ENCODE results near the gene EYA3.

DNA sequence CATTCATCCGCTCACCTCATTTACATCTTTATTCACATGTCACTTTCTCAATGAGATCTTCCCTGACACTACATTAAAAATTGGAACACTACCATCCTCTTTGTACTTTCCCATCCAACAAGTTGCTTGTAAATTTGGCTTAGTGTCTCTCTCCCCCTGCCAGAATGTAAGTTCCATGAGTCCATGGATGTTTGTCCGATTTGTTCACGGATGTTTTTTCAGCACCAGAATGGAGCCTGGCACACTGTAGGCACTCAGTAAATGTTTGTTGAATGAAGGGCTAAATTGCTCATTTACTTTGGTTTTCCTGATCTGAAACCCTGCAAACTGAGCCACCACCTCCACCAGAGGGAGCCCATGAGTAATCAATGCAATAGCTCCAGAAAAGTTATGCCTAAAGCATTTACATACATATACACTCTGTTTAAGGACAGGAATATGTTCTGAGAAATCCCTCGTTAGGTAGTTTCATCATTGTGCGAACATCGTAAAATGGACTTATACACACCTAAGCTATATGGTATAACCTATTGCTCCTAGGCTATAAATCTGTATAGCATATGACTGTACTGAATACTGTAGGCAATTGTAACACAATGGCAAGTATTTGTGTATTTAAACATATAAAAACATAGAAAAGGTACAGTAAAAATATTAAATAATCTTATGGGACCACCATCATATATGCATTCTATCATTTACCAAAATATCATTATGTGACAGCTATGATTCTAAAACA lies 2.8 kb upstream of the EYA3 start:
- peak; percentile 94 for TF ChIP-seq CTCF (IDR thresholded peaks at IDR 0.05)
- TF ChIP-seq ZFX (IDR thresholded peaks at IDR 0.05; ENCODE audit: borderline replicate concordance), result no peak

Data from 22Rv1 (cell line).